ENCODE results near the gene PSME3IP1. TPM values are rescaled to one million over a fixed set of nuclear protein-coding genes. Genes with fewer than 3 reads are reported as not detected.

Gene PSME3IP1
- total and polyA plus RNA-seq, 9 donors: 38.0 to 147 (median 59.3) TPM

GRCh38 chr16:57196286-57196685 is 10.4 kb upstream of the PSME3IP1 start:
- no peak overlapping the region for H3K4me3 ChIP-seq
- intact Hi-C loops (cut with DNase I): no loop called here

GRCh38 chr16:57194512-57194911 is 8.7 kb upstream of the PSME3IP1 start:
- H3K9me3 ChIP-seq: no peaks in the 10 kb centered on the region
- H3K4me3 ChIP-seq: no peak overlapping the region
- TF ChIP-seq CTCF (IDR thresholded peaks at IDR 0.05): no peak
- no peak for TF ChIP-seq POLR2A (IDR thresholded peaks at IDR 0.05)
- TF ChIP-seq EP300 (IDR thresholded peaks at IDR 0.05): no peak
- H3K27me3 ChIP-seq: no peaks in the 10 kb centered on the region
- intact Hi-C loops (cut with DNase I): loop anchor here in 1 of 4 donors (5.0 kb wide), 1 partner anchor 48 kb away; no protein-coding TSS in a partner anchor
- H3K36me3 ChIP-seq: no peaks in the 10 kb centered on the region
- no peak for DNase-seq
- H3K4me1 ChIP-seq (ENCODE audit: insufficient read depth): peaks cover 6% of the 10 kb centered on the region
- H3K27ac ChIP-seq: no peak overlapping the region

More at GRCh38 chr16:57196286-57196685, 10.4 kb upstream of the PSME3IP1 start:
- no peaks in the 10 kb centered on the region for H3K9me3 ChIP-seq
- no peak for DNase-seq
- H3K27ac ChIP-seq: no peak overlapping the region
- peaks cover 2% of the 10 kb centered on the region for H3K4me1 ChIP-seq (ENCODE audit: insufficient read depth)
- H3K36me3 ChIP-seq: no peaks in the 10 kb centered on the region
- TF ChIP-seq POLR2A (IDR thresholded peaks at IDR 0.05) (no peak), EP300 (IDR thresholded peaks at IDR 0.05) (no peak), CTCF (IDR thresholded peaks at IDR 0.05) (no peak)
- 72 to 87% (median 76%) methylated on average over 4 of the region's 4 CpGs for WGBS, 3 donors
- H3K27me3 ChIP-seq: no peaks in the 10 kb centered on the region

- Histone ChIP-seq H3K27ac (no peak overlapping the region), H3K27me3 (no peaks in the 10 kb centered on the region), H3K9me3 (no peaks in the 10 kb centered on the region), H3K4me1 (ENCODE audit: insufficient read depth) (peaks cover 6% of the 10 kb centered on the region), H3K36me3 (no peaks in the 10 kb centered on the region), H3K4me3 (no peak overlapping the region)
- no peak for DNase-seq
- intact Hi-C loops (cut with DNase I): loop anchor here in 1 of 4 donors (5.0 kb wide), 1 partner anchor 49 kb away; no protein-coding TSS in a partner anchor
- TF ChIP-seq POLR2A (IDR thresholded peaks at IDR 0.05) (no peak), CTCF (IDR thresholded peaks at IDR 0.05) (no peak), EP300 (IDR thresholded peaks at IDR 0.05) (no peak)
- 71 to 75% (median 72%) methylated on average over 7 of the region's 7 CpGs for WGBS, 3 donors
Measured at GRCh38 chr16:57192720-57193486, 7.1 kb upstream of the PSME3IP1 start.

GRCh38 chr16:57192146-57192545 is 6.3 kb upstream of the PSME3IP1 start:
- no peaks in the 10 kb centered on the region for H3K36me3 ChIP-seq
- no peak for TF ChIP-seq EP300 (IDR thresholded peaks at IDR 0.05)
- no peak for TF ChIP-seq CTCF (IDR thresholded peaks at IDR 0.05)
- no peak for TF ChIP-seq POLR2A (IDR thresholded peaks at IDR 0.05)
- no peak for DNase-seq
- H3K27ac ChIP-seq: no peak overlapping the region
- no peaks in the 10 kb centered on the region for H3K9me3 ChIP-seq
- H3K4me1 ChIP-seq (ENCODE audit: insufficient read depth): peaks cover 9% of the 10 kb centered on the region
- WGBS, 3 donors: 80 to 84% (median 81%) methylated on average over 3 of the region's 3 CpGs
- no peak overlapping the region for H3K4me3 ChIP-seq
- intact Hi-C loops (cut with DNase I): loop anchor here in 1 of 4 donors (5.0 kb wide), 1 partner anchor 50 kb away; no protein-coding TSS in a partner anchor
- no peaks in the 10 kb centered on the region for H3K27me3 ChIP-seq
